Heart left ventricle (tissue), 16 donors: Measurements from ENCODE around the gene NFKBIE. TPM values are rescaled to one million over a fixed set of nuclear protein-coding genes. Genes with fewer than 3 reads are reported as not detected.
A peak's percentile ranks its signal among the peaks of the same experiment; 100 is the strongest.

Experiments used
- ATAC-seq, 4 donors: fragments of 200-7000 bp; cut with Tn5 transposase; one replicate each; pipeline ENCODE4 v1.9.1; 2020 to 2022; ENCODE audit warnings: moderate library complexity in 4 of 4, mild to moderate bottlenecking in 3 of 4, moderate number of reproducible peaks in 1 of 4
- DNase-seq, 5 donors: peaks; one replicate each; pipeline ENCODE4 v3.0.0-alpha.2; 2020
- H3K27ac ChIP-seq, 12 donors: fragments of 200-600 bp; sonication (generic) in 4 of 12; one replicate each; pipeline versions ENCODE4 v1.5.0 to v1.8.0; 2016 to 2022; ENCODE audit warnings: mild to moderate bottlenecking in 2 of 12
- H3K27me3 ChIP-seq, 9 donors: fragments of 200-600 bp; sonication (generic) in 2 of 9; one replicate each; pipeline versions ENCODE4 v1.5.1 to v1.8.0; 2016 to 2022; ENCODE audit warnings: mild to moderate bottlenecking in 3 of 9
- H3K36me3 ChIP-seq, 9 donors: fragments of 200-600 bp; sonication (generic) in 2 of 9; one replicate each; pipeline versions ENCODE4 v1.5.0 to v1.8.0; 2018 to 2022; ENCODE audit warnings: mild to moderate bottlenecking in 2 of 9
- H3K4me1 ChIP-seq, 12 donors: fragments of 200-600 bp; sonication (generic) in 4 of 12; one replicate each; pipeline versions ENCODE4 v1.5.0 to v1.8.0; 2016 to 2022; ENCODE audit warnings: mild to moderate bottlenecking in 3 of 12
- H3K4me3 ChIP-seq, 12 donors: fragments of 200-600 bp; sonication (generic) in 4 of 12; one replicate each; pipeline versions ENCODE4 v1.5.0 to v1.8.0; 2017 to 2022; ENCODE audit warnings: mild to moderate bottlenecking in 9 of 12, moderate library complexity in 4 of 12
- H3K9me3 ChIP-seq, 12 donors: fragments of 200-600 bp; sonication (generic) in 4 of 12; one replicate each; pipeline versions ENCODE4 v1.5.0 to v1.8.0; 2016 to 2022; ENCODE audit warnings: mild to moderate bottlenecking in 1 of 12
- POLR2A ChIP-seq, 2 donors: fragments of 450-650 bp; IDR thresholded peaks; one replicate each; pipeline ENCODE4 v1.6.1; 2017; ENCODE audit warnings: antibody characterized with exemption in 2 of 2, mild to moderate bottlenecking in 2 of 2, moderate library complexity in 2 of 2
- WGBS, 4 donors: extraction: QIAGEN DNeasy Blood & Tissue Kit in 2 of 4; methylation state at CpG; one replicate each; pipeline versions ENCODE4 v1.1.5 to v1.1.7; 2013 to 2018; 5-methylcytosine and 5-hydroxymethylcytosine counted together
- intact Hi-C, 10 donors: fragments of 100-400 bp; cut with DNase I; formaldehyde crosslinking; loops; one replicate each; pipeline versions ENCODE4 v1.11.1 to v1.14.2; 2022
- polyA plus RNA-seq, 2 donors: library from polyadenylated mRNA; stranded (reverse); fragments of 200-250 nt; gene quantifications; one replicate each; pipeline ENCODE4 v1.2.3, GENCODE V29; 2013
- total RNA-seq, 9 donors: library from RNA; depleted of rRNA in 2 of 9; stranded (reverse); fragments of >200 nt in 2 of 9; fragmentation: NEBNext Ultra II Directional in 3 of 9; extraction: Animal tissue kit (Norgen Biotek cat#: 25700) in 3 of 9; gene quantifications; one replicate each; pipeline versions ENCODE4 v1.1.0 to v1.2.4, GENCODE V29; 2016 to 2023
- TF ChIP-seq, protein P1 (sequence below), 12 donors: fragments of 200-600 bp; sonication (generic) in 4 of 12; IDR thresholded peaks; one replicate each; pipeline versions ENCODE4 v1.5.0 to v1.8.0; 2018 to 2022; ENCODE audit warnings: antibody characterized with exemption in 12 of 12, mild to moderate bottlenecking in 5 of 12
- donor health status: ischemic (EF 13 %, LVEDD 7.1; RV severe dilation, severe dysfunction).
- donor health status: healthy with polysubstance abuse.
- donor health status: DM: no; HTN: yes; CAD: no.
- donor health status: DM: no; HTN: no; CAD: no.
- donor health status: ischemic (EF 25% LVEDD 6.9; RV normal size, moderate dysfunction).
- donor health status: ischemic (EF 25% LVEDD 5.7; RV mildly dilated, moderate dysfunction).
- donor health status: healthy.
- donor health status: DM: yes; HTN: yes; CAD: no.
- donor health status: ischemic (EF 35%, LVEDD 5.7; RV mildly dilated, moderate dysfunction).
- donor health status: nonischemic (EF 11% LVEDD 7.7; RV severe dilation, severe dysfunction).
- donor health status: DM: yes; HTN: yes; CAD: no.
- donor health status: PGD.
- donor health status: ischemic (EF 29% LVEDD 5.4; RV normal size, mild dysfunction).
- donor health status: nonischemic (EF 23%, LVEDD 6.1; RV moderate dilation, normal function).

NFKBIE gene
- total and polyA plus RNA-seq, 11 donors = 2.5 to 13.1 (median 4.0) TPM

- intact Hi-C loops = loop anchor here in 2 of 10 donors (5.0 kb wide), 1 partner anchor 42 kb away; the partner anchor contains the start of gene NFKBIE (in 2 of the 2)
- Histone ChIP-seq H3K4me1 (peaks cover 0 to 36% (median 10%) of the 10 kb centered on the region in 12 donors), H3K4me3 (no peak overlapping the region), H3K9me3 (no peaks in the 10 kb centered on the region), H3K27ac (peak overlapping the region in 3 of 12 donors; percentile 29 to 55 (median 37)), H3K36me3 (peaks cover 0 to 78% (median 68%) of the 10 kb centered on the region in 9 donors), H3K27me3 (no peaks in the 10 kb centered on the region)
- ATAC-seq = peak; percentile 66 to 82 (median 74)
- TF ChIP-seq, protein P1, sequence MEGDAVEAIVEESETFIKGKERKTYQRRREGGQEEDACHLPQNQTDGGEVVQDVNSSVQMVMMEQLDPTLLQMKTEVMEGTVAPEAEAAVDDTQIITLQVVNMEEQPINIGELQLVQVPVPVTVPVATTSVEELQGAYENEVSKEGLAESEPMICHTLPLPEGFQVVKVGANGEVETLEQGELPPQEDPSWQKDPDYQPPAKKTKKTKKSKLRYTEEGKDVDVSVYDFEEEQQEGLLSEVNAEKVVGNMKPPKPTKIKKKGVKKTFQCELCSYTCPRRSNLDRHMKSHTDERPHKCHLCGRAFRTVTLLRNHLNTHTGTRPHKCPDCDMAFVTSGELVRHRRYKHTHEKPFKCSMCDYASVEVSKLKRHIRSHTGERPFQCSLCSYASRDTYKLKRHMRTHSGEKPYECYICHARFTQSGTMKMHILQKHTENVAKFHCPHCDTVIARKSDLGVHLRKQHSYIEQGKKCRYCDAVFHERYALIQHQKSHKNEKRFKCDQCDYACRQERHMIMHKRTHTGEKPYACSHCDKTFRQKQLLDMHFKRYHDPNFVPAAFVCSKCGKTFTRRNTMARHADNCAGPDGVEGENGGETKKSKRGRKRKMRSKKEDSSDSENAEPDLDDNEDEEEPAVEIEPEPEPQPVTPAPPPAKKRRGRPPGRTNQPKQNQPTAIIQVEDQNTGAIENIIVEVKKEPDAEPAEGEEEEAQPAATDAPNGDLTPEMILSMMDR (IDR thresholded peaks at IDR 0.05) = no peak
- TF ChIP-seq POLR2A (IDR thresholded peaks at IDR 0.05) = no peak
- DNase-seq = peak in 4 of 5 donors; percentile 37 to 77 (median 64)
- 39 to 48% (median 47%) methylated on average over 2 of the region's 2 CpGs for WGBS, 4 donors
Measured at GRCh38 chr6:44309092-44309491, 43.7 kb upstream of the NFKBIE start.

DNA sequence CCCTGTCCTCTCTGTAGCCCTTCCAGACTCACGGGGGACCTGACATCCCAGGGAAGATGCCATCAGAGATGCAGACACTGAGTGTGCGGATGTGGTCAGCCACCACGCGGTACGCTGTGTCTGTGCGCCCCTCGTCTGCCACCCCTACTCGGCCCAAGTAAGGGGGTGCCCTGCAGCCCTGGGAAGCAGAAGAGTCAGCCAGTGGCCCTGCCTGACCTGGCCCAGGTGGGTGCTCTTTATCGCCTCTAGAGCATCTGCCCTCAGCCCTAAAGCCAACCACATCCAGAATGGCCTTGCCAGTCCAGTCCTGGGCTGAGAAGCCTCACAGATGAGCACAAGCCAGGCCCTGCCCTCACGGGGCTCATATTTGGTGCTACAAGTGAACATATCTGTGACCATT lies 41.9 kb upstream of the NFKBIE start:
- peaks cover 0 to 27% (median 6%) of the 10 kb centered on the region in 12 donors for H3K4me1 ChIP-seq
- H3K4me3 ChIP-seq = no peak overlapping the region
- H3K36me3 ChIP-seq = peaks cover 0 to 97% (median 87%) of the 10 kb centered on the region in 9 donors
- intact Hi-C loops = loop anchor here in 2 of 10 donors (5.0 kb wide), 1 partner anchor 40 kb away; the partner anchor contains the start of gene NFKBIE (in 2 of the 2)
- TF ChIP-seq, protein P1 (IDR thresholded peaks at IDR 0.05) = no peak
- no peak for TF ChIP-seq POLR2A (IDR thresholded peaks at IDR 0.05)
- no peaks in the 10 kb centered on the region for H3K27me3 ChIP-seq
- DNase-seq (no peak), ATAC-seq (no peak)
- WGBS, 4 donors = 87 to 97% (median 96%) methylated on average over 6 to 10 of the region's 10 CpGs
- H3K27ac ChIP-seq = no peak overlapping the region
- no peaks in the 10 kb centered on the region for H3K9me3 ChIP-seq

DNA sequence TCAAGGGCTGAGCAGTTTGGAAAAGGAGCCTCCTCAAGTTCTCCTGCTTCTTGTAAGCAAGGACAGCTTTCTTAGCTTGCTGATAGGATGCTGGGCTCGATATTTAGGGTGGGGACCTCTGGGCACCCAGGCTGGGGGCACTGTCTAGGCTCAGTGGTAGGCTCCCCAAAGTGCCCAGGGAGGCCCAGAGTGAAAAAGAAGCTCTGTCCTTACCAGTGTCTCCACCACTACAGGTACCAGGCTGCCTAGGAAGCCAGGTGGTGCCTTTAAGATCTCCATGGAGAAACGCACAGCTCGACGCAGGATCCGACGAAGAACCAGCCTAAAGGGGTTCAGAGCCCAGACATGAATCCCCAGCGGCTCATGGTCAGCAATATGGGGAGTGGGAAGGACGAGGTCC lies 41.4 kb upstream of the NFKBIE start:
- no peak overlapping the region for H3K4me3 ChIP-seq
- no peaks in the 10 kb centered on the region for H3K27me3 ChIP-seq
- 89 to 93% (median 91%) methylated on average over 7 to 8 of the region's 8 CpGs for WGBS, 4 donors
- no peak overlapping the region for H3K27ac ChIP-seq
- TF ChIP-seq POLR2A (IDR thresholded peaks at IDR 0.05) = no peak
- TF ChIP-seq, protein P1 (IDR thresholded peaks at IDR 0.05) = no peak
- peaks cover 0 to 22% (median under 1%) of the 10 kb centered on the region in 12 donors for H3K4me1 ChIP-seq
- intact Hi-C loops = loop anchor here in 2 of 10 donors (5.0 kb wide), 1 partner anchor 39 kb away; the partner anchor contains the start of gene NFKBIE (in 2 of the 2)
- H3K9me3 ChIP-seq = no peaks in the 10 kb centered on the region
- H3K36me3 ChIP-seq = peaks cover 0 to 100% (median 92%) of the 10 kb centered on the region in 9 donors
- DNase-seq = no peak
- ATAC-seq = no peak

DNA sequence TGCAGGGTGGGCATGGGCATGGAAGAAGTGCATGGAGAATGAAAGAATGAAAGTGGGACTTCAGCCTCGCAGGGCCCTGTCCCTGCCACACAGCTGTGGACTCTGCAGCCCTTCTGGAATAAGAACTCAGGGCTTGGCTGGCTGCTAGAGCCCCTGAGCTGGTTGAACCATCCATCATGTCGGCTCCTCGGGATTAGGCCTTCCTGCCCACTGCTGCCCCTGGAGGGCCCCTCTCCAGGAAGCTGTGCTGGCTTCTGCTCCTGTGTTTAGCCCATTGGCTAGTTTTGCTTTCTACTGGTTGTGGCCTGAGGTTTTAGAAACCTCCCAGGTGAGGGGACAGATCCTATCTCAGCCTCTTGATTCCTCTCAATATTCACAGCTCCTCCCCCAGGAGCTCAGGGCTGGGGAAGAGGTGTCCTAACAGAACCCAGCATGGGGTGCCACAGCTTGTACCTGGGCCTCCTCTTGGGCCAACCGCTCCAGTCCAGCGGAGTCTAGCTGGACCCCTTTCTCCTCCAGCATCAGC lies 39.9 kb upstream of the NFKBIE start:
- intact Hi-C loops = loop anchor here in 2 of 10 donors (5.0 kb wide), 1 partner anchor 38 kb away; the partner anchor contains the start of gene NFKBIE (in 2 of the 2)
- Histone ChIP-seq H3K9me3 (no peaks in the 10 kb centered on the region), H3K4me1 (peaks cover 0 to 19% (median 0%) of the 10 kb centered on the region in 12 donors), H3K27ac (no peak overlapping the region), H3K4me3 (no peak overlapping the region), H3K27me3 (no peaks in the 10 kb centered on the region), H3K36me3 (peaks cover 0 to 100% (median 94%) of the 10 kb centered on the region in 9 donors)
- WGBS, 4 donors = 85 to 100% (median 90%) methylated on average over 3 to 5 of the region's 5 CpGs
- no peak for TF ChIP-seq POLR2A (IDR thresholded peaks at IDR 0.05)
- TF ChIP-seq, protein P1 (IDR thresholded peaks at IDR 0.05) = no peak
- ATAC-seq (no peak), DNase-seq (no peak)
